Ishikawa (cell line): Measurements from ENCODE around the gene CHRDL1.

Experiments used
- TEAD4 ChIP-seq: IDR thresholded peaks from 2 replicates; pipeline ENCODE4 v1.6.1; 2012
- TF ChIP-seq, protein P1 (sequence below): IDR thresholded peaks from 2 replicates; pipeline ENCODE4 v1.6.1; 2012

- TF ChIP-seq, protein P1, sequence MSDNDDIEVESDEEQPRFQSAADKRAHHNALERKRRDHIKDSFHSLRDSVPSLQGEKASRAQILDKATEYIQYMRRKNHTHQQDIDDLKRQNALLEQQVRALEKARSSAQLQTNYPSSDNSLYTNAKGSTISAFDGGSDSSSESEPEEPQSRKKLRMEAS, result no peak
- no peak for TF ChIP-seq TEAD4
Observed at GRCh38 chrX:110806145-110806544, 10.5 kb upstream of the CHRDL1 start.
